Nephron progenitor cell (in vitro differentiated cells): ENCODE measurements around the gene GOSR2.

Source experiments
- DNase-seq: peaks from one replicate; pipeline ENCODE4 v3.0.0; 2021
- H3K27ac Mint-ChIP-seq: 2 replicates; pipeline ENCODE4 v1.8.0; 2021; ENCODE audit warnings: mild to moderate bottlenecking, moderate library complexity, mixed read lengths
- H3K27me3 Mint-ChIP-seq: 2 replicates; pipeline ENCODE4 v1.8.0; 2021; ENCODE audit warnings: mild to moderate bottlenecking, low read depth, mixed read lengths; ENCODE audit not compliant: poor library complexity
- H3K36me3 Mint-ChIP-seq: 2 replicates; pipeline ENCODE4 v1.8.0; 2021; ENCODE audit warnings: low read depth, mixed read lengths
- H3K4me1 Mint-ChIP-seq: 2 replicates; pipeline ENCODE4 v1.8.0; 2021; ENCODE audit warnings: mixed read lengths
- H3K4me3 Mint-ChIP-seq: 2 replicates; pipeline ENCODE4 v1.8.0; 2021; ENCODE audit warnings: mild to moderate bottlenecking, moderate library complexity, mixed read lengths
- H3K9me3 Mint-ChIP-seq: 2 replicates; pipeline ENCODE4 v1.8.0; 2021; ENCODE audit warnings: mild to moderate bottlenecking, moderate library complexity, mixed read lengths
- CTCF ChIP-seq: fragments of 200-600 bp; sonication (generic); IDR thresholded peaks from 2 replicates; pipeline ENCODE4 v1.5.0; 2021; ENCODE audit warnings: antibody characterized with exemption

Gene GOSR2

GRCh38 chr17:46903762-46904672 is 18.9 kb upstream of the GOSR2 start:
- H3K27me3 Mint-ChIP-seq, result peaks cover 31% of the 10 kb centered on the region
- H3K4me1 Mint-ChIP-seq, result peaks cover 15% of the 10 kb centered on the region
- H3K9me3 Mint-ChIP-seq, result no peaks in the 10 kb centered on the region
- no peak overlapping the region for H3K4me3 Mint-ChIP-seq
- DNase-seq, result no peak
- H3K36me3 Mint-ChIP-seq, result no peaks in the 10 kb centered on the region
- H3K27ac Mint-ChIP-seq, result no peak overlapping the region
- no peak for TF ChIP-seq CTCF

GRCh38 chr17:46908068-46908737 is 14.8 kb upstream of the GOSR2 start:
- no peak for TF ChIP-seq CTCF
- Mint-ChIP-seq H3K36me3 (no peaks in the 10 kb centered on the region), H3K4me3 (no peak overlapping the region), H3K27me3 (peaks cover 43% of the 10 kb centered on the region), H3K4me1 (peaks cover 10% of the 10 kb centered on the region), H3K9me3 (no peaks in the 10 kb centered on the region), H3K27ac (no peak overlapping the region)
- DNase-seq, result no peak

GRCh38 chr17:46910179-46910927 is 12.6 kb upstream of the GOSR2 start:
- no peak for TF ChIP-seq CTCF
- no peak for DNase-seq
- Mint-ChIP-seq H3K36me3 (no peaks in the 10 kb centered on the region), H3K27ac (no peak overlapping the region), H3K27me3 (peaks cover 51% of the 10 kb centered on the region), H3K4me3 (no peak overlapping the region), H3K9me3 (no peaks in the 10 kb centered on the region), H3K4me1 (peaks cover 8% of the 10 kb centered on the region)

GRCh38 chr17:46911311-46911710 is 11.6 kb upstream of the GOSR2 start:
- H3K4me1 Mint-ChIP-seq, result no peaks in the 10 kb centered on the region
- H3K36me3 Mint-ChIP-seq, result no peaks in the 10 kb centered on the region
- no peak overlapping the region for H3K4me3 Mint-ChIP-seq
- no peak overlapping the region for H3K27ac Mint-ChIP-seq
- no peak for TF ChIP-seq CTCF
- H3K9me3 Mint-ChIP-seq, result no peaks in the 10 kb centered on the region
- no peak for DNase-seq
- peaks cover 51% of the 10 kb centered on the region for H3K27me3 Mint-ChIP-seq

GRCh38 chr17:46915596-46915995 is 7.4 kb upstream of the GOSR2 start:
- Mint-ChIP-seq H3K36me3 (no peaks in the 10 kb centered on the region), H3K4me1 (no peaks in the 10 kb centered on the region), H3K9me3 (peaks cover 4% of the 10 kb centered on the region), H3K27ac (no peak overlapping the region), H3K27me3 (peaks cover 56% of the 10 kb centered on the region), H3K4me3 (no peak overlapping the region)
- no peak for DNase-seq
- TF ChIP-seq CTCF, result no peak
